Occipital lobe (tissue), 2 donors: ENCODE data around the gene LEKR1. TPM values are rescaled to one million over a fixed set of nuclear protein-coding genes. Genes with fewer than 3 reads are reported as not detected.
"Not testable (repeated sequence)": the region's sequence is repeated elsewhere in the genome, so short reads cannot be mapped to it uniquely, and the experiment has no call there.

Experiments
- DNase-seq: peaks from one replicate; lab custom pipeline; 2025; lab: John Stamatoyannopoulos, UW
- total RNA-seq: library from RNA; depleted of rRNA; stranded (reverse); fragments of >200 nt; gene quantifications from one replicate; pipeline ENCODE4 v1.2.3, GENCODE V29; 2014

Gene LEKR1
- total RNA-seq: 0.78 TPM

GRCh38 chr3:156826144-156826895 is at the start of gene LEKR1:
TSS of gene LEKR1 (plus strand) at chr3:156826353. CDS start at chr3:156829330, 2,977 bp downstream.
- DNase-seq: peak; percentile 73

GRCh38 chr3:156776871-156777270 is 49.3 kb upstream of the LEKR1 start:
- no peak for DNase-seq

GRCh38 chr3:156781310-156782230 is 44.6 kb upstream of the LEKR1 start:
- no peak for DNase-seq

- no peak for DNase-seq
These were observed 43.8 kb upstream of the LEKR1 start for GRCh38 chr3:156782319-156782718.

- no peak for DNase-seq
These were observed 43.2 kb upstream of the LEKR1 start for GRCh38 chr3:156782921-156783320.

- DNase-seq: no peak
These were observed 39.2 kb upstream of the LEKR1 start for GRCh38 chr3:156787001-156787400.

- no peak for DNase-seq
These were observed 38.1 kb upstream of the LEKR1 start for GRCh38 chr3:156787926-156788663.

- no peak for DNase-seq
These were observed 37.3 kb upstream of the LEKR1 start for GRCh38 chr3:156788846-156789245.

GRCh38 chr3:156790156-156790555 is 36.0 kb upstream of the LEKR1 start:
- DNase-seq: no peak

- no peak for DNase-seq
These were observed 34.0 kb upstream of the LEKR1 start for GRCh38 chr3:156792114-156792513.

- no peak for DNase-seq
These were observed 33.6 kb upstream of the LEKR1 start for GRCh38 chr3:156792536-156792935.

GRCh38 chr3:156792945-156793344 is 33.2 kb upstream of the LEKR1 start:
- no peak for DNase-seq

- no peak for DNase-seq
These were observed 32.8 kb upstream of the LEKR1 start for GRCh38 chr3:156793400-156793799.

- DNase-seq: no peak
These were observed 32.3 kb upstream of the LEKR1 start for GRCh38 chr3:156793851-156794250.

GRCh38 chr3:156795890-156796481 is 30.2 kb upstream of the LEKR1 start:
- DNase-seq: no peak

- no peak for DNase-seq
These were observed 28.8 kb upstream of the LEKR1 start for GRCh38 chr3:156797368-156797767.

- DNase-seq: not testable (repeated sequence)
These were observed 25.9 kb upstream of the LEKR1 start for GRCh38 chr3:156800287-156800686.

GRCh38 chr3:156801746-156802145 is 24.4 kb upstream of the LEKR1 start:
- no peak for DNase-seq

GRCh38 chr3:156802821-156803606 is 23.1 kb upstream of the LEKR1 start:
- DNase-seq: no peak

GRCh38 chr3:156803952-156804741 is 22.0 kb upstream of the LEKR1 start:
- no peak for DNase-seq
